ENCODE measurements around the gene EPB41L5.

- TF ChIP-seq CTCF (conservative IDR thresholded peaks at IDR 0.05; ENCODE audit: low read length): no peak
- no peak for TF ChIP-seq EZH2phosphoT487 (IDR thresholded peaks at IDR 0.05; ENCODE audit: borderline replicate concordance, low read depth, low read length)
Measured at GRCh38 chr2:120108749-120109148, 95.9 kb downstream of the EPB41L5 start.
